ENCODE results near the gene NBAS.

Gene NBAS

GRCh38 chr2:15224641-15225040, 336.5 kb downstream of the NBAS start:
- Histone ChIP-seq H3K9ac (ENCODE audit: low read length) (no peak overlapping the region), H3K27ac (ENCODE audit: low read depth, low read length, poor library complexity, severe bottlenecking) (no peak overlapping the region), H3K4me3 (ENCODE audit: low read depth, low read length, poor library complexity, severe bottlenecking) (no peak overlapping the region)

GRCh38 chr2:15223887-15224286, 337.2 kb downstream of the NBAS start:
- TF ChIP-seq EZH2 (IDR thresholded peaks at IDR 0.05; ENCODE audit: borderline replicate concordance, low read length) (no peak), CTCF (IDR thresholded peaks at IDR 0.05; ENCODE audit: low read length) (no peak)
- H3F3A ChIP-seq (ENCODE audit: insufficient read depth, low read length) = no peaks in the 10 kb centered on the region
- no peaks in the 10 kb centered on the region for H4K20me1 ChIP-seq (ENCODE audit: insufficient read depth, low read length)
- no peak overlapping the region for H3K4me3 ChIP-seq (ENCODE audit: low read depth, low read length, poor library complexity, severe bottlenecking)
- no peaks in the 10 kb centered on the region for H3K27me3 ChIP-seq (ENCODE audit: insufficient read depth, low read length)
- H3K27ac ChIP-seq (ENCODE audit: low read depth, low read length, poor library complexity, severe bottlenecking) = no peak overlapping the region
- no peak overlapping the region for H3K4me2 ChIP-seq (ENCODE audit: low read length)
- H3K9me3 ChIP-seq (ENCODE audit: low read length) = no peaks in the 10 kb centered on the region
- H3K4me1 ChIP-seq (ENCODE audit: insufficient read depth, low read length, severe bottlenecking) = no peaks in the 10 kb centered on the region
- H3K9ac ChIP-seq (ENCODE audit: low read length) = no peak overlapping the region
- H3K9me2 ChIP-seq (ENCODE audit: low read depth, low read length) = no peaks in the 10 kb centered on the region
- no peak overlapping the region for H2AFZ ChIP-seq (ENCODE audit: low read length)
- H3K36me3 ChIP-seq (ENCODE audit: insufficient read depth, low read length) = no peaks in the 10 kb centered on the region
- H3K79me2 ChIP-seq (ENCODE audit: insufficient read depth, low read length) = no peaks in the 10 kb centered on the region

More at GRCh38 chr2:15224641-15225040, 336.5 kb downstream of the NBAS start:
- Histone ChIP-seq H2AFZ (ENCODE audit: low read length) (no peak overlapping the region), H3K79me2 (ENCODE audit: insufficient read depth, low read length) (no peaks in the 10 kb centered on the region), H3K9me3 (ENCODE audit: low read length) (no peaks in the 10 kb centered on the region), H3F3A (ENCODE audit: insufficient read depth, low read length) (no peaks in the 10 kb centered on the region), H3K27me3 (ENCODE audit: insufficient read depth, low read length) (no peaks in the 10 kb centered on the region), H3K36me3 (ENCODE audit: insufficient read depth, low read length) (no peaks in the 10 kb centered on the region), H3K4me1 (ENCODE audit: insufficient read depth, low read length, severe bottlenecking) (no peaks in the 10 kb centered on the region), H3K9me2 (ENCODE audit: low read depth, low read length) (no peaks in the 10 kb centered on the region), H4K20me1 (ENCODE audit: insufficient read depth, low read length) (no peaks in the 10 kb centered on the region), H3K4me2 (ENCODE audit: low read length) (no peak overlapping the region)
- TF ChIP-seq EZH2 (IDR thresholded peaks at IDR 0.05; ENCODE audit: borderline replicate concordance, low read length) = no peak
- TF ChIP-seq CTCF (IDR thresholded peaks at IDR 0.05; ENCODE audit: low read length) = no peak

- Histone ChIP-seq H3K9ac (ENCODE audit: low read length) (no peak overlapping the region), H3K4me1 (ENCODE audit: insufficient read depth, low read length, severe bottlenecking) (no peaks in the 10 kb centered on the region)
These were observed 338.3 kb downstream of the NBAS start for GRCh38 chr2:15222856-15223255.

More at GRCh38 chr2:15222856-15223255, 338.3 kb downstream of the NBAS start:
- Histone ChIP-seq H3K36me3 (ENCODE audit: insufficient read depth, low read length) (no peaks in the 10 kb centered on the region), H3K4me3 (ENCODE audit: low read depth, low read length, poor library complexity, severe bottlenecking) (no peak overlapping the region), H4K20me1 (ENCODE audit: insufficient read depth, low read length) (no peaks in the 10 kb centered on the region), H3K9me2 (ENCODE audit: low read depth, low read length) (no peaks in the 10 kb centered on the region), H3K27ac (ENCODE audit: low read depth, low read length, poor library complexity, severe bottlenecking) (no peak overlapping the region), H3K27me3 (ENCODE audit: insufficient read depth, low read length) (no peaks in the 10 kb centered on the region), H3K79me2 (ENCODE audit: insufficient read depth, low read length) (no peaks in the 10 kb centered on the region), H3K9me3 (ENCODE audit: low read length) (no peaks in the 10 kb centered on the region), H2AFZ (ENCODE audit: low read length) (no peak overlapping the region), H3K4me2 (ENCODE audit: low read length) (no peak overlapping the region), H3F3A (ENCODE audit: insufficient read depth, low read length) (no peaks in the 10 kb centered on the region)
- TF ChIP-seq CTCF (IDR thresholded peaks at IDR 0.05; ENCODE audit: low read length) (no peak), EZH2 (IDR thresholded peaks at IDR 0.05; ENCODE audit: borderline replicate concordance, low read length) (no peak)

All from OCI-LY1 (cell line).